Dendritic cell treated with granulocyte-macrophage colony-stimulating factor and Interleukin-4, amounts not matched to agents 40 ng/mL and 50 ng/mL, for 4 days (primary cell): ENCODE measurements around the gene ARHGEF19.

Experiments used
- H3K27ac Mint-ChIP-seq: one replicate; pipeline ENCODE4 v1.8.0; 2022; ENCODE audit warnings: mild to moderate bottlenecking, mixed read lengths
- H3K27me3 Mint-ChIP-seq: one replicate; pipeline ENCODE4 v1.8.0; 2022; ENCODE audit warnings: mild to moderate bottlenecking, mixed read lengths
- H3K36me3 Mint-ChIP-seq: one replicate; pipeline ENCODE4 v1.8.0; 2022; ENCODE audit warnings: low read depth, mixed read lengths
- H3K4me1 Mint-ChIP-seq: one replicate; pipeline ENCODE4 v1.8.0; 2022; ENCODE audit warnings: low read depth, mixed read lengths
- H3K4me3 Mint-ChIP-seq: one replicate; pipeline ENCODE4 v1.8.0; 2022; ENCODE audit warnings: mild to moderate bottlenecking, moderate library complexity, mixed read lengths
- H3K9me3 Mint-ChIP-seq: one replicate; pipeline ENCODE4 v1.8.0; 2022; ENCODE audit warnings: mixed read lengths
- intact Hi-C: fragments of 100-400 bp; cut with micrococcal nuclease; formaldehyde crosslinking; loops from one replicate; pipeline ENCODE4 v1.15.0; 2022

ARHGEF19 gene

GRCh38 chr1:16149146-16149545 is 63.3 kb downstream of the ARHGEF19 start:
- Mint-ChIP-seq H3K9me3 (no peaks in the 10 kb centered on the region), H3K4me3 (no peak overlapping the region), H3K27ac (no peak overlapping the region), H3K4me1 (peaks cover 13% of the 10 kb centered on the region), H3K36me3 (no peaks in the 10 kb centered on the region), H3K27me3 (peaks cover 55% of the 10 kb centered on the region)
- intact Hi-C loops, result no loop called here

DNA sequence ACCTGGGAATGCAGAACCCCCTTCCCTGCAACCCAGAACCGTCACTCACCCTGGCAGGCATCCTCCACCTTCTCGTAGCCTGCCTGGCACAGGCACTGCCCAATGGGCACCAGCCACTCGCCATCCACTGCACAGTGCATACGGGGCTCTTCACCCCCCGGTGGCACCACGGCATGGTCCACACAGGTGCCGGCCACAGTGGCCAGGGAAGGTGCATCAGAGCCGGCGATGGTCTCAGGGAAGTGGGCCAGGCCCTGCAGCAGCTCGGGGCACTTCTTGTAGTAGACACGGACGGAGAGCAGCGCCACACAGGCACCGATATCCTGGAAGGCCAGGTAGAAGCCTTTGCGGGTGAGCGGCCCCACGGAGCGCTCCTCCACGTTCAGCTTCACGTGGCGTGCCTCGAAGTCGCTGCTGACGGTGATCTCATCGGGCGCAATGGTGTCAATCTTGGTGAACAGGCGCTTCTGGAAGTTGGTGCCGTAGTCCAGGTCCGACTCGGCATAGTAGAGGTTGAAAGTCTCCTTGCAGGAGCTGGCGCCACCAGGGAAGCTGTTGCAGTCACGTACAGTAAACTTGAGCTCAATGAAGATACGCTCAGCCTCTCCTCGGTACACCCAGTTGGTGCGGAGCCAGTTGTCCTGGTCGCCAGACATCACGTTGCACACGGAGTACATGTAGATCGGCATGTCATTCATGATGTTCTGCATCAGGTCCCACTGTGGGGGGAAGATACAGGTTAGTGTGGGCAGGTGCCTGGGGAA is 63.9 kb downstream of the ARHGEF19 start:
- Mint-ChIP-seq H3K36me3 (no peaks in the 10 kb centered on the region), H3K4me3 (no peak overlapping the region), H3K27ac (no peak overlapping the region), H3K27me3 (peaks cover 48% of the 10 kb centered on the region), H3K9me3 (no peaks in the 10 kb centered on the region), H3K4me1 (peaks cover 7% of the 10 kb centered on the region)
- intact Hi-C loops, result no loop called here
